ENCODE results near the gene SIRPB1. TPM values are rescaled to one million over a fixed set of nuclear protein-coding genes. Genes with fewer than 3 reads are reported as not detected.
"Not testable (repeated sequence)": the region's sequence is repeated elsewhere in the genome, so short reads cannot be mapped to it uniquely, and the experiment has no call there.

The SIRPB1 gene
- total RNA-seq, 2 experiments from 2014 or later: 6.5 to 9.6 TPM

DNA sequence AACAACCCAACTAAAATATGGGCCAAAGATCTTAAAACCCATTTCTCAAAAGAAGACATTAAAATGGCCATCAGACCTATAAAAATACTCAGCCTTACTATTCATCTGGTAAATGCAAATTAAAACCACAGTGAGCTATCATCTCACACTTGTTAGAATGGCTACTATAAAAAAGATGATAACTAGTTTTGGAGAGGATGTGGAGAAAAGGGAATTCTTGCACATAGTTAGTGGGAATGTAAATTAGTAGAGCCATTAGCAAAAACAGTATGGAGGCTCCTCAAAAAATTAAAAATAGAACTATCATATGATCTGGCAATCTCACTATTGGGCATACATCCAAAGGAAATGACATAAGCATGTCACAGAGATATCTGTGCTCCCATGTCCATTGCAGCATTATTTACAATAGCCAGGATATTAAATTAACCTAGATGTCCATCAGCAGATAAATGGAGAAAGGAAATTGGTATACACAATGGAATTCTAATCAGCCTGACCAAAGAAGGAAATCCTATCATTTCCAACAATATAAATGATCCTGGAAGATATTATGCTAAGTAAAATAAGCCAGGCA lies 2.9 kb downstream of the SIRPB1 start:
- Mint-ChIP-seq H3K9me3 (peaks cover 8% of the 10 kb centered on the region), H3K27me3 (no peaks in the 10 kb centered on the region), H3K4me3 (no peak overlapping the region), H3K4me1 (peaks cover 39% of the 10 kb centered on the region), H3K36me3 (peaks cover 52% of the 10 kb centered on the region), H3K27ac (no peak overlapping the region)
- DNase-seq (no peak), ATAC-seq (ENCODE audit: low read depth) (no peak)
- POLR2A ChIA-PET: no interaction called here

DNA sequence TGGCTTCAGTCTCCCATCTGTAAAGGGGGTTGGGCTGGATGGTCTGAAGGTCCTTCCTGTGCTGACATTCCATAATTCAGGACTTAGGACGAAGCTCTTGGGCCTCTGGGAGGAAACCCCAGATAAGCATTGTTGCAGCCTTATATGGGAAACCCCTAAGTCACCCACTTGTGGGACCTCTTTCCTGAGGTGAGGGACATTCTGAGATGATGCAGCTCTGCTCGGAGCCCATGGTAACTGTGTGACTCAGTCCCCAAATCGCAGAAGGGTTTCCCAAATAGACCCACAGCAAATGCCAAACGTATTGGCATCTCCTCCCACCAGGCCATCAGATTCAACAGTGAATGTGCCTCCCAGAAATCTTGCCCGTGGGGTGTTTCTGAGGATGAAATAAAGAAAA lies 9.4 kb downstream of the SIRPB1 start:
- H3K4me1 Mint-ChIP-seq; H3K4me3 Mint-ChIP-seq; H3K9me3 Mint-ChIP-seq; H3K27me3 Mint-ChIP-seq; DNase-seq; ATAC-seq (ENCODE audit: low read depth); H3K27ac Mint-ChIP-seq: not testable (repeated sequence)
- peaks cover 19% of the 10 kb centered on the region for H3K36me3 Mint-ChIP-seq
- POLR2A ChIA-PET: interaction anchor here (0.6 kb wide), 1 partner anchor 125 kb away, joined by 3 read pairs; no protein-coding TSS in a partner anchor

DNA sequence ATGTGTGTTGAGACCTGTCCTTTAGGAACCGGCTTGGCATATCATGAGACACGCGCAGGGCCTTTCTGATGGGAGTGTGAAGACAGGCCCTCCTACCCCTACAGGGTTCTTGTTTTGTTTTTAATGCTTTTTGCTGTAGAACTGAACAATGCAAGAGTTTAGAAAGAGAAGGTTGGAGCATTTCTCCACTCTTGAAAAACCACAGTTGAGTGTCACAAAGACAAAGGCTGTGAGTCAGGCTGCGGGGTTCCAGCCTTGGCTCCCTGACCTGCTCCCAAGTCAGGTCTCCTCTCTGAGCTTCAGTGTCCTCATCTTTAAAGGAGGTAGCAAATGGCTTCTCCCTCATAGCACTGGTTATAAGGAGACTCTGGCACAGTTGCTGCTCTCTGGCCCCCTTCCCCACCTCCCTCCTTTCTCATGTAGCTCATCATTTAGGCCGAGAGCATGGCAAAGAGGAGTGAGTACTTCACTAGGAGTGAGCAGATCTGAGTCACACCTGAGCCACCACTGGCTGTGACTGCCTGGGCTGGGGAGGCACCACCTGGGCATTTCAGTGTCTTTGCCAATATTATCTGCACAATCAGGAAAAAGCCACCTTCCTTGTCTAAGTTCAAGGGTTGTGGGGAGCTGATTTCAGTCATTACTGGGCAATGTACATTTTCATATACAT lies 11.0 kb downstream of the SIRPB1 start:
- DNase-seq; ATAC-seq (ENCODE audit: low read depth); H3K4me3 Mint-ChIP-seq; H3K9me3 Mint-ChIP-seq; H3K27me3 Mint-ChIP-seq; H3K27ac Mint-ChIP-seq; H3K36me3 Mint-ChIP-seq; POLR2A ChIA-PET; H3K4me1 Mint-ChIP-seq: not testable (repeated sequence)

DNA sequence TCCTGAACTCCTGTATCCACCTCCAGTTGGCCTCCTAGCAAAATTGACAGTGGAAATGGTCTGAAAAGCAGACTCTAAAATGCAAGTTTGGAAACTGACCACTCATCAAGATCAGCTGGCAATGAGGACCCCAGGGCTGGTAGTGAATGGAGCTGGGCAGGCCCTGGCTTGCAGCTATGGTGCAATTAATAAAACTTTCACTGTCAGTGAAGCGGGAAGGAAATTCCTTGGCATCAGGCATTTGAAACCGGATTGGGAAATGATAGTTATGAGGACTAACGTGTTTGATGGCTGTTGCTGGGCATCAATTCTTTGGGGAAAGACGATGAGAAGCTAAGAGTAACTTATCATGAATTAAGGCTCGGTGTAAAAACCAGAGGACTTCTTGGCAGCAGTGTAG lies 19.1 kb downstream of the SIRPB1 start:
- no peak for ATAC-seq (ENCODE audit: low read depth)
- peaks cover 5% of the 10 kb centered on the region for H3K4me1 Mint-ChIP-seq
- POLR2A ChIA-PET: no interaction called here
- no peaks in the 10 kb centered on the region for H3K27me3 Mint-ChIP-seq
- no peaks in the 10 kb centered on the region for H3K9me3 Mint-ChIP-seq
- no peak for DNase-seq
- peaks cover 7% of the 10 kb centered on the region for H3K36me3 Mint-ChIP-seq
- H3K27ac Mint-ChIP-seq: no peak overlapping the region
- H3K4me3 Mint-ChIP-seq: no peak overlapping the region

DNA sequence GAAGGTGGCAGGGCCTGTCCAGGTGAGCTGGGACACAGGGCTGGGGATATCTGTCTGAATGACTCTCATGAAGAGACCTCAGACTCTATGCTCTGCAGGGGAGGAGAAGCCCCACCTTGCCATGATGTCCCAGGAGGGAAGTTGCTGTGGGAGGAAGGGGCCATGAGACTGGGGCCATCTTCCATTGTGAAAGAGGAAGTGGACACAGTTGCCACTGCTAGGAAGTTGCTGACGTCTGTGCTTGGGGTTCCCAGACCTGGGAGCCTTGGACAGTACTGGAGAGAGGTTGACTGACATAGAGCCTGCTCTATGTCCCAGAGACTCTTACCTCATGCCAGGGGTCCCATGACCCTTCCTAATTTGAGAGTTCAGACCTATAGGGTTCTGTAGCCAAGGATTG lies 24.5 kb downstream of the SIRPB1 start:
- no peaks in the 10 kb centered on the region for H3K27me3 Mint-ChIP-seq

DNA sequence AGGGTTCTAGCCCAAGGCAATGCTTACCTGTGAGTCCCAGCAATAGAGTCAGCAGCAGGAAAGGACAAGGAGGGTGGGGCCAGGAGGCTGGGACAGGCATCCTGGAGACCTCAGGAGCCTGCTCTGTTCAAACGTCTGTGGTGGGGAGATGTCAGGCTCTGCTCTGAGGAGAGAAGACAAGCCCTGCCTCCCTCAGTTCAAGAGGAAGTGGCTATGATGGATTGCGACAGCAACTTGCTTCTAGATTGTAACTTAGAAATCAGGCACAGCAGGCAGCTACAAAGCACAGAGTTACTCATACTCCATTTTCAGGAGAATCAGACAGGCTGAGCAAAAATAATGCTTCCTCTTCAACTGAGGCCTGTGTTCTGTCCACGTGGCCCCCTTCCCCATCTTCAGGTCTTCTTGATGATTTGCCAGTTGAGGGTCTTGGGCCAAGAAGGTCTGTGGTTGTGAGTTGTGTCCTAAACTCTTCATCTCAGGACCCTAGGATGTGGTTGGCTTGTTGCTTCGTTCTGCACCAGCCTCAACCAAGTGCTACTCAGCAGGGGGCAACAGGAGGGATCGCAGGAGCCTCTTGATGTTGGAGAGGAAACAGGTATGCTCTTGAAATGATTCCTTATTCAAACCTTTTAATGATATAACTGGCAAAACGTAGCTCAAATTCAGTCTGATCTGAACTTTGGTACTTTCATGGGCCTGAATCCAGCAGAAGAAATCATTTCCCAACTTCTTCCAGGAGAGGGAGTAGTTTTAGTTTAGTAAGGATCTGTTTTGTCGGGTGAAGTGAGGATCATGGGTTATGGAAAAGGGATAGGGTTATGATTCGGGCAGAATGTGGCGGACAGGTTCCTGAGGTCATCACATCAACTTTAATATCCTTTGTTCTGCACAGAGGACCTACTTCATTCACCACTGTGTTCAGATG lies 31.0 kb downstream of the SIRPB1 start:
- DNase-seq (peak; percentile 42), ATAC-seq (ENCODE audit: low read depth) (peak; percentile 95)
- POLR2A ChIA-PET: no interaction called here
- H3K27me3 Mint-ChIP-seq: no peaks in the 10 kb centered on the region
- peaks cover 10% of the 10 kb centered on the region for H3K36me3 Mint-ChIP-seq
- peak overlapping the region; percentile 86 for H3K27ac Mint-ChIP-seq
- H3K4me1 Mint-ChIP-seq: peaks cover 27% of the 10 kb centered on the region
- H3K9me3 Mint-ChIP-seq: no peaks in the 10 kb centered on the region
- peak overlapping the region; percentile 70 for H3K4me3 Mint-ChIP-seq

More for the DNA sequence above, 24.5 kb downstream of the SIRPB1 start:
- Mint-ChIP-seq H3K36me3 (peaks cover 12% of the 10 kb centered on the region), H3K9me3 (no peaks in the 10 kb centered on the region), H3K27ac (no peak overlapping the region), H3K4me3 (no peak overlapping the region), H3K4me1 (peaks cover 12% of the 10 kb centered on the region)
- ATAC-seq (ENCODE audit: low read depth) (no peak), DNase-seq (no peak)
- POLR2A ChIA-PET: no interaction called here

DNA sequence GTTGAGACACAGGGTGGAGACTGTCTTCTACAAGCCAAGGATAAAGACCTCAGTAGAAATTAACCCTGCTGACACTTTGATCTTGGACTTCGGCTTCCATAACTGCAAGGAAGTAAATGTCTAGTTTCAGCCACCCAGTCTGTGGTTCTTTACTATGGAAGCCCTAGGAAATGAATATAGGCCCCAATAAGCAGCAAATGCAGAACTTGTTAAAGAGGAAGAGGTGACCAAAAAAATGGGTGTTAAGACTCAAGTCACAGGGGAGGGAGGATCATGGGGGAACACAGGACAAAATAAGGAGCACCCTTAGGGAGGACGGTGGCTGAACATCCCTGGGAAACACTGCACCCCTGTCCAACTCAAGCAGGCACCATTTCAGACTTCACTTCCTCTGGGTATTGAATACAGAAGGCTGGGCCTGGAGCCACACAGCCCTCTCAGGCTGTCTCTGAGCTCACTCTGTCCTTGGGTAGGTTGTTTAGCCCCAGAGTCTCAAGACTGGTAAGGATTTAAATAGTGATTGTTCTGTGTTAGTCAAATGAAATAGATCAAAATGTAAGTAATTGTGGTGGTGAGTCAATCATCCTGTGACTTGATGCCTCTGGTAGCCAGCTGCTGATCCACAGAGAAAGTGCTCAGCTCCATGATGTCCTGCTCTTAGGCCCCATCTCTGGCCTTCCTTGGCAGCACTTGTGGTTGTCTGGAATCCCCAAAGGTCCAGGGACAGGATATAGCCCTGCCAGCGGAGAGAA lies 31.9 kb downstream of the SIRPB1 start:
- peaks cover 13% of the 10 kb centered on the region for H3K36me3 Mint-ChIP-seq
- H3K4me1 Mint-ChIP-seq: peaks cover 27% of the 10 kb centered on the region
- no peaks in the 10 kb centered on the region for H3K27me3 Mint-ChIP-seq
- H3K9me3 Mint-ChIP-seq: no peaks in the 10 kb centered on the region
- peak overlapping the region; percentile 70 for H3K4me3 Mint-ChIP-seq
- DNase-seq: no peak
- peak overlapping the region; percentile 86 for H3K27ac Mint-ChIP-seq
- ATAC-seq (ENCODE audit: low read depth): peak; percentile 51
- POLR2A ChIA-PET: no interaction called here

DNA sequence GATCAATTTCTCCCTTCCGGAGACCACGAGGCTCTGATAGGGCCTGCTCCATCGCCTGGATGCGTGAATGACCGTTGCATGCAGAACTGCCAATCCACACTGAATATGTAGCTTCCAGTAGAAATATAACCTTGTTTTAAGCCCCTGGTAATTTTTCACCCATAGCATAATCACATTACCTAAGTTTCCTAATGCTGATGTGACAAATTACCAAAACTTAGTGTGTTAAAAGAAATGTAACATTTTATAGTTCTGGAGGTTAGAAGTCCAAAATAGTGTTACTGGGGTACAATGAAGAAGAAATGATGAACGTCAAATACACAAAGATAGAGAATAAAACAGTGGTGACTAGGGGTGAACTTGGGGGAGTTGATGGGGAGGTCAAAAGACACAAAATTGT lies 40.3 kb downstream of the SIRPB1 start:
- Mint-ChIP-seq H3K36me3 (peaks cover 9% of the 10 kb centered on the region), H3K27ac (no peak overlapping the region), H3K4me3 (no peak overlapping the region), H3K4me1 (peaks cover 20% of the 10 kb centered on the region), H3K9me3 (no peaks in the 10 kb centered on the region), H3K27me3 (no peaks in the 10 kb centered on the region)
- POLR2A ChIA-PET: no interaction called here
- no peak for DNase-seq
- no peak for ATAC-seq (ENCODE audit: low read depth)

DNA sequence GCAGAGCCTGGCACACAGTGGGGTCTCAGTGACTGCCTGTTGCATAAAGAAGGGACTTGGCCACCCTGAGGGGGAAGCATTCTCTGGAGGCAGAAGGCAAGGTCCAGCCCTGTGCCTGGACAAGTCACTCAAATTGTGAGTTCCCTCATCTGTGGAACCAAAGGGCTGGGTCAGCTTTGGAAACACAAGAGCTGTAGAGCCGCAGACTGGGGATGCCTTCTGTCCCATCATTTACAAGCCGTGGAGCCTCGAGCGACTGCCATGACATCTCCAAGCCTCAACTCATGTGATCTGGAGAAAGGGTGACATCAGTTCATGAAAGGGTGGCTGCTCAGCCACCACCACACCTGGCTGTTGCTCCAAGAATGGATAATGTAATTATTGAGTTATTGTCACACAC lies 41.9 kb downstream of the SIRPB1 start:
- Mint-ChIP-seq H3K4me3 (no peak overlapping the region), H3K36me3 (peaks cover 6% of the 10 kb centered on the region), H3K27me3 (no peaks in the 10 kb centered on the region), H3K4me1 (peaks cover 20% of the 10 kb centered on the region), H3K9me3 (no peaks in the 10 kb centered on the region), H3K27ac (no peak overlapping the region)
- ATAC-seq (ENCODE audit: low read depth) (no peak), DNase-seq (no peak)
- POLR2A ChIA-PET: no interaction called here

DNA sequence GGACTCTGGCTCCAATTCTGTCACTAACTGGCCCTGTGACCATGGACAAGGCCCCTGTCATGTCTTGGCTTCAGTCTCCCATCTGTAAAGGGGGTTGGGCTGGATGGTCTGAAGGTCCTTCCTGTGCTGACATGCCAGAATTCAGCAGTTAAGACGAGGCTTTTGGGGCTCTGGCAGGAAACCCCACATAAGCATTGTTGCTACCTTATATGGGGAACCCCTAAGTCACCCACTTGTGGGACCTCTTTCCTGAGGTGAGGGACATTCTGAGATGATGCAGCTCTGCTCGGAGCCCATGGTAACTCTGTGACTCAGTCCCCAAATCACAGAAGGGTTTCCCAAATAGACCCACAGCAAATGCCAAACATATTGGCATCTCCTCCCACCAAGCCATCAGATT lies 42.5 kb downstream of the SIRPB1 start:
- POLR2A ChIA-PET, H3K4me3 Mint-ChIP-seq, H3K27ac Mint-ChIP-seq, H3K36me3 Mint-ChIP-seq, DNase-seq, H3K27me3 Mint-ChIP-seq, H3K9me3 Mint-ChIP-seq: not testable (repeated sequence)
- peak; percentile 73 for ATAC-seq (ENCODE audit: low read depth)
- peaks cover 20% of the 10 kb centered on the region for H3K4me1 Mint-ChIP-seq

DNA sequence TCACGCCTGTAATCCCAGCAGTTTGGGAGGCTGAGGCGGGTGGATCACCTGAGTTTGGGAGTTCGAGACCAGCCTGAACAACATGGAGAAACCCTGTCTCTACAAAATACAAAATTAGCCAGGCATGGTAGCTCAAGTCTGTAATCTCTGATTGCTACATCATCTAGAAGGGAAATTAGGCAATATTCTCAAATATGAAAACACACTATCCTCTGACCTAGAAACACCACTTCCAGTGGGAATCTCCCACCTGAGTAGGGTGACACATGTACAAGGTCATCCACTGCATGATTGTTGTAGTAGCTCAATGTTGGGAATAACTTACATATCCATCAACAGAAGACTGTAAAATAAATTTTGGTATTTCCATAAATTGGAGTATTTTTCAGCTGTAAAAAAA lies 43.2 kb downstream of the SIRPB1 start:
- POLR2A ChIA-PET: no interaction called here
- H3K9me3 Mint-ChIP-seq: no peaks in the 10 kb centered on the region
- H3K4me3 Mint-ChIP-seq: no peak overlapping the region
- H3K27ac Mint-ChIP-seq: peak overlapping the region; percentile 0
- DNase-seq (no peak), ATAC-seq (ENCODE audit: low read depth) (no peak)
- H3K36me3 Mint-ChIP-seq: peaks cover 6% of the 10 kb centered on the region
- no peaks in the 10 kb centered on the region for H3K27me3 Mint-ChIP-seq
- peaks cover 20% of the 10 kb centered on the region for H3K4me1 Mint-ChIP-seq

DNA sequence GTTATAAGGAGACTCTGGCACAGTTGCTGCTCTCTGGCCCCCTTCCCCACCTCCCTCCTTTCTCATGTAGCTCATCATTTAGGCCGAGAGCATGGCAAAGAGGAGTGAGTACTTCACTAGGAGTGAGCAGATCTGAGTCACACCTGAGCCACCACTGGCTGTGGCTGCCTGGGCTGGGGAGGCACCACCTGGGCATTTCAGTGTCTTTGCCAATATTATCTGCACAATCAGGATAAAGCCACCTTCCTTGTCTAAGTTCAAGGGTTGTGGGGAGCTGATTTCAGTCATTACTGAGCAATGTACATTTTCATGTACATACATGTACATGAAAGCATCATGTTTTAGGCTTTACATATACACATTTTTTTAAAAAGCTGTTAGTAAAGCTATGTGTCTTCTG lies 43.8 kb downstream of the SIRPB1 start:
- H3K4me3 Mint-ChIP-seq; H3K27me3 Mint-ChIP-seq; ATAC-seq (ENCODE audit: low read depth); H3K9me3 Mint-ChIP-seq; DNase-seq; H3K27ac Mint-ChIP-seq; POLR2A ChIA-PET; H3K36me3 Mint-ChIP-seq: not testable (repeated sequence)
- peaks cover 18% of the 10 kb centered on the region for H3K4me1 Mint-ChIP-seq

DNA sequence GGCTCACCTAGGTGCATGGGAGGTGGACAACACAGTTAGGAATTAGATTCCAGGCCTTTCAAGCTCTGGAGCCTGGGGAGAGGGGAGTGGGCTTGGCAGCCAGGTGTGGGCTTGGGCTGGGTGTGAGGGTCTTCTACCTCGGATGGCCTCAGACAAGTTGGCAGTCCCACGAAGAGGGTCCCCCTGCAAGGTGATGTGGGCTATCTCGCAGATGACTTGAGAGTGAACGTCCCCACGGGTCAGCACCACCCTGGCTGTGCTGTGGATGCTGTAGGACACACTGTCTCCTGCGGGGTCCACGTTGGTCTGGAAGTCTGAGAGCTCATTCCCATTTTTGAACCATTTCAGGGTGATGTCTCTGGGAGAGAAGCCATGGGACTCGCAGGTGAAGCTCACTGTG lies 48.2 kb downstream of the SIRPB1 start:
- H3K4me1 Mint-ChIP-seq; H3K9me3 Mint-ChIP-seq; H3K4me3 Mint-ChIP-seq; H3K27ac Mint-ChIP-seq; DNase-seq; H3K36me3 Mint-ChIP-seq; H3K27me3 Mint-ChIP-seq; POLR2A ChIA-PET; ATAC-seq (ENCODE audit: low read depth): not testable (repeated sequence)

All from activated naive CD8-positive, alpha-beta T cell treated with anti-CD3 and anti-CD28 coated beads, Interleukin-2, amount 10 ng/mL, durations not matched to agents 7 days and 5 days (primary cell).